ENCODE results near the gene TP53I11. TPM values are rescaled to one million over a fixed set of nuclear protein-coding genes. Genes with fewer than 3 reads are reported as not detected.

TP53I11 gene
- total RNA-seq, 1 experiment from 2014 or later, result 94.2 TPM

DNA sequence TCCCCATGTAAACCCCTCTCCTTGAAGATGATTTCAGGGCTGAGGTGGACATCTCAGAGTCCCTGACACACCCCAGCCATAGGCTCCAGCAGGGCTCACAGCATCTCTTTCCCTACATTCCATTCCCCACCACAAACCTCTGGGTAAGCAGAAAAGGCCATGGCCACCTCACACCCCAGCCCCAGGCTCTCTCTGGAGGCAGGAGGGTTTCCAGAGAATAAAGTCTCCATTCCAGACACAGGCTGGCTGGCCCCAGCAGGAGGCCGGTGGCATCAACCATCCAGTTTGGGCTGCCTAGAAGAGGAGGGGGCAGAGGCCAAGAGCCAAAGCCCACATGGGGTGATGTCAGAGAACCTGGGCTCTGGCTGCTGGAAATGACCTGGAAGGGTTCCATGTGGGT, 61.4 kb downstream of the TP53I11 start:
- no peaks in the 10 kb centered on the region; a peak in 2 of 7 replicates for H3K36me3 Mint-ChIP-seq (ENCODE audit: insufficient read depth in 1 of 3, low read depth in 3 of 3)
- WGBS (ENCODE audit: extremely low coverage, insufficient read length, low lambda C conversion rate), result no CpG with 5 or more reads among the region's 1 CpG
- no peak overlapping the region for H3K27ac ChIP-seq (ENCODE audit: insufficient read length, low read depth, low read length)

More for the DNA sequence above, 61.4 kb downstream of the TP53I11 start:
- H3K4me3 Mint-ChIP-seq, result no peak overlapping the region
- H3K27ac Mint-ChIP-seq, result no peak overlapping the region
- no peaks in the 10 kb centered on the region for H3K9me3 Mint-ChIP-seq
- Histone ChIP-seq H3K79me1 (ENCODE audit: insufficient read depth, low read depth, low read length, poor library complexity, severe bottlenecking) (no peaks in the 10 kb centered on the region), H3K79me2 (ENCODE audit: insufficient read depth, low read length) (no peaks in the 10 kb centered on the region), H2BK20ac (ENCODE audit: low read depth, low read length, poor library complexity, severe bottlenecking) (no peak overlapping the region), H2BK120ac (ENCODE audit: low read depth, low read length, poor library complexity, severe bottlenecking) (no peak overlapping the region), H2BK12ac (ENCODE audit: insufficient read length, low read depth, low read length) (no peak overlapping the region), H3K23me2 (ENCODE audit: insufficient read length, low read depth, low read length, poor library complexity, severe bottlenecking) (no peaks in the 10 kb centered on the region), H3K18ac (ENCODE audit: insufficient read length, low read depth, low read length) (no peak overlapping the region), H3T11ph (ENCODE audit: low read length) (no peak overlapping the region), H4K5ac (ENCODE audit: insufficient read length, low read depth, low read length) (no peak overlapping the region), H3K4me2 (ENCODE audit: insufficient read depth, insufficient read length, low read length) (no peak overlapping the region), H4K8ac (replicated peaks; ENCODE audit: insufficient read length, low read depth, low read length) (no peak overlapping the region), H3K4ac (ENCODE audit: low read depth, low read length) (no peak overlapping the region), H3K9ac (ENCODE audit: extremely low read depth, insufficient read length, low read length) (no peak overlapping the region), H2AK5ac (ENCODE audit: insufficient read length, low read length) (no peak overlapping the region), H3K23ac (ENCODE audit: insufficient read length, low read depth, low read length) (no peak overlapping the region), H3K56ac (ENCODE audit: insufficient read length, low read depth, low read length) (no peak overlapping the region), H3K9me3 (ENCODE audit: control insufficient read depth, low read depth, low read length) (no peaks in the 10 kb centered on the region), H3K27me3 (ENCODE audit: insufficient read depth, low read length) (no peaks in the 10 kb centered on the region), H2BK15ac (ENCODE audit: low read depth, low read length) (no peak overlapping the region), H3K14ac (ENCODE audit: insufficient read depth, low read length) (no peak overlapping the region), H4K20me1 (ENCODE audit: control insufficient read depth, insufficient read depth, insufficient read length) (no peaks in the 10 kb centered on the region), H3K4me1 (ENCODE audit: insufficient read depth, low read length) (peaks cover 3% of the 10 kb centered on the region; the same call in 1 of the 2 replicates), H4K91ac (ENCODE audit: insufficient read length, low read depth, low read length) (no peak overlapping the region), H2AFZ (ENCODE audit: low read length) (no peak overlapping the region), H2BK5ac (ENCODE audit: insufficient read length, low read length) (no peak overlapping the region)
- peaks cover 55 to 69% of the 10 kb centered on the region in 2 experiments for H3K4me1 Mint-ChIP-seq
- DNase-seq, result no peak
- no peak for TF ChIP-seq CTCF (conservative IDR thresholded peaks at IDR 0.05)
- peaks cover 4% of the 10 kb centered on the region for H3K27me3 Mint-ChIP-seq (ENCODE audit: low read depth)
